ENCODE results near the gene CXCL16. TPM values are rescaled to one million over a fixed set of nuclear protein-coding genes. Genes with fewer than 3 reads are reported as not detected.

The CXCL16 gene
- total RNA-seq, 1 experiment from 2014 or later: 4.0 TPM

DNA sequence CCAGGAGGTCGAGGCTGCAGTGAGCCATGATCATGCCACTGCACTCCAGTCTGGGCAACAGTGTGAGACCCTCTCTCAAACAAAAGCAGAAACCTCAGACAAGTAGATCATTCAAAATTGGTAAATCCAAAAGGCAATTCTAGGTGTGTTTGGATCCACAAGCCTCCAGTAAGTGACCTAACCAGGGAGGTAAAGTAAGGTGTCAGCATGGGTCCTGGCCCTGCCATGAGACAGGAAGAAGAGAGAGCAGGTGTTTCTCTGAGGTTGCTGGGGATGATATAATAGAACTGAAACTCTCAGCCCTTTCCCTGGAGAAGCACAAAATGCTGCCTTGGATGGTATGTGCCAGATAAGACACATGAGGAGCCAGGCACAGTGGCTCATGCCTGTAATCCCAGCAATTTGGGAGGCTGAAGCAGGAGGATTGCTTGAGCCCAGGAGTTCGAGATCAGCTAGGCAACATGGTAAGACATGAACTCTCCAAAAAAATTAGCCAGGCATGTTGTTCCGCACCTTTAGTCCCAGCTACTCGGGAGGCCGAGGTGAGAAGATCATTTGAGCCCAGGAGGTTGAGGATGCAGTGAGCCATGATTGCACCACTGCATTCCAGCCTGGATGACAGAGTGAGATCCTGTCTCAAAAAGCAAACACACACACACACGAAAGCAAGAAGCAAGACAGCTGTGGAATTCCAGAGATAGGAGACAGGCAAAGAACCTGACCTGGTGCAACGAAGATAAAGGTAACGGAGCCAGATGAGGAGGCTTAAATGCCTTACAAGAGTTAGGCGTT is 38.4 kb upstream of the CXCL16 start:
- TF ChIP-seq EZH2 (IDR thresholded peaks at IDR 0.05; ENCODE audit: borderline replicate concordance, low read depth, low read length, poor library complexity, severe bottlenecking) (no peak), CTCF (conservative IDR thresholded peaks at IDR 0.05; ENCODE audit: low read depth, low read length) (no peak)
- H3K27ac ChIP-seq (ENCODE audit: low read depth, low read length, poor library complexity, severe bottlenecking): no peak overlapping the region
- H3K27me3 ChIP-seq (replicated peaks; ENCODE audit: insufficient read depth, low read depth, low read length, poor library complexity): no peaks in the 10 kb centered on the region
- no peaks in the 10 kb centered on the region for H3K4me1 ChIP-seq (ENCODE audit: insufficient read depth, low read length, poor library complexity, severe bottlenecking)
- H3K9me3 ChIP-seq (ENCODE audit: low read depth, low read length, poor library complexity, severe bottlenecking): no peaks in the 10 kb centered on the region
- intact Hi-C loops (cut with micrococcal nuclease; ENCODE audit: unreplicated experiment): no loop called here
- DNase-seq (ENCODE audit: low spot score): no peak
- ChIA-PET POLR2A (ENCODE audit: low non-redundant PET) (no interaction called here), CTCF (no interaction called here)
- H3K36me3 ChIP-seq (ENCODE audit: insufficient read depth, low read length, poor library complexity, severe bottlenecking): no peaks in the 10 kb centered on the region
- BruUV-seq (replicated peaks): no TSS peak
- H3K4me3 ChIP-seq (ENCODE audit: low read depth, low read length, poor library complexity, severe bottlenecking): no peak overlapping the region

DNA sequence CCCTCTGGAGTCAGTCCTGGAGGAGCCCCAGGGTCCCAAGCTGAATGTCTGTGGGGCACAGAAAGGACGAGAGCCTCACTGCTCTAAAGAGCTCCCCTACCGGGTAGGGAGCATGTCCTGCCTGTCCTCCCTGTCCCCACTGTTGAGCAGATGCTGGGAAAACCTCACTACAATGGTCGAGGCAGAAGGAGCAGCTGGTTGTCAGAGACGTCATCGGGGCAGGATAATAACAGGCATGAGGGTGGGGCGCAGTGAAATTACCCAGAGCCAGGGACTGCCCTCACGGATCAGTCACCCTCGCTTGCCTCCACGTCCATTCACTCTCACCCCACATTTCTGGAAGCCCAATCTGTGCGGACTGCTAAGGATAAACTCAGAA is 32.5 kb upstream of the CXCL16 start:
- DNase-seq (ENCODE audit: low spot score): no peak
- no peaks in the 10 kb centered on the region for H3K27me3 ChIP-seq (replicated peaks; ENCODE audit: insufficient read depth, low read depth, low read length, poor library complexity)
- BruUV-seq (replicated peaks): no TSS peak
- ChIA-PET POLR2A (ENCODE audit: low non-redundant PET) (no interaction called here), CTCF (no interaction called here)
- H3K27ac ChIP-seq (ENCODE audit: low read depth, low read length, poor library complexity, severe bottlenecking): no peak overlapping the region
- no peaks in the 10 kb centered on the region for H3K4me1 ChIP-seq (ENCODE audit: insufficient read depth, low read length, poor library complexity, severe bottlenecking)
- intact Hi-C loops (cut with micrococcal nuclease; ENCODE audit: unreplicated experiment): no loop called here
- H3K4me3 ChIP-seq (ENCODE audit: low read depth, low read length, poor library complexity, severe bottlenecking): no peak overlapping the region
- no peaks in the 10 kb centered on the region for H3K36me3 ChIP-seq (ENCODE audit: insufficient read depth, low read length, poor library complexity, severe bottlenecking)
- no peaks in the 10 kb centered on the region for H3K9me3 ChIP-seq (ENCODE audit: low read depth, low read length, poor library complexity, severe bottlenecking)
- TF ChIP-seq EZH2 (IDR thresholded peaks at IDR 0.05; ENCODE audit: borderline replicate concordance, low read depth, low read length, poor library complexity, severe bottlenecking) (no peak), CTCF (conservative IDR thresholded peaks at IDR 0.05; ENCODE audit: low read depth, low read length) (no peak)

DNA sequence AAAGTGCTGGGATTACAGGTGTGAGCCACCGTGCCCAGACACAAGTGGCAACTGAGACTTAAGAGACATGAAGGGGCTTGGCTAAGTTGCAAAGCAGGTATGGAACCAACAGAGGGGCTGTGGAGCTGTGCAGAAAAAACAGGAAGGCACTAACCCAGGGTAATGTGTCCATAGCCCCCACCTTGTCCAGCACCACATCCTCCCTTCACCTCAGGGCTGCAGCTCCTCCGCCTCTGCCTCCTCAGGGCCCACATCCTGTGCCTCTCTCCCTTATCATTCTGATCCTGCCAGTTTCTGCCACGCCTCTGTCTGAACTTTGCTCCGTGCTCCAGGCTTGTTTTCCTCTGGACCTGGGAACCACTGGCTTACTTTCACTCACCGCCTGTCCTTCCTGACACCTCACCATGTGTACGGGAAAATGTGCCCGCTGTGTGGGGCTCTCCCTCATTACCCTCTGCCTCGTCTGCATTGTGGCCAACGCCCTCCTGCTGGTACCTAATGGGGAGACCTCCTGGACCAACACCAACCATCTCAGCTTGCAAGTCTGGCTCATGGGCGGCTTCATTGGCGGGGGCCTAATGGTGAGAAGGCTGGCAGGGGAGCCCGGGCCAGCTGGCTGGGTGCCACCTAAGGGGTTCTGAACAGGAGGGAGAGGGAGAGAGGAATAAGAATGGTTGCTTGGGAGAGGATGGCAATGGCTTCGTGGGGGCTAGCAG is 31.9 kb upstream of the CXCL16 start, which contains the start of gene TM4SF5:
TSS of gene TM4SF5 (plus strand) at position 368 of the 716 bp plus-strand sequence. CDS start at position 405, 37 bp downstream.
- Histone ChIP-seq H3K4me3 (ENCODE audit: low read depth, low read length, poor library complexity, severe bottlenecking) (no peak within 1 kb of the TSS), H3K27me3 (replicated peaks; ENCODE audit: insufficient read depth, low read depth, low read length, poor library complexity) (no peaks in the 10 kb centered on the region), H3K27ac (ENCODE audit: low read depth, low read length, poor library complexity, severe bottlenecking) (no peak within 1 kb of the TSS), H3K4me1 (ENCODE audit: insufficient read depth, low read length, poor library complexity, severe bottlenecking) (no peaks in the 10 kb centered on the region), H3K36me3 (ENCODE audit: insufficient read depth, low read length, poor library complexity, severe bottlenecking) (no peaks in the 10 kb centered on the region), H3K9me3 (ENCODE audit: low read depth, low read length, poor library complexity, severe bottlenecking) (no peaks in the 10 kb centered on the region)
- intact Hi-C loops (cut with micrococcal nuclease; ENCODE audit: unreplicated experiment): no loop called here
- BruUV-seq (replicated peaks): no TSS peak
- no peak for TF ChIP-seq EZH2 (IDR thresholded peaks at IDR 0.05; ENCODE audit: borderline replicate concordance, low read depth, low read length, poor library complexity, severe bottlenecking)
- TF ChIP-seq CTCF (conservative IDR thresholded peaks at IDR 0.05; ENCODE audit: low read depth, low read length): no peak
- ChIA-PET CTCF (no interaction called here), POLR2A (ENCODE audit: low non-redundant PET) (no interaction called here)
- no peak for DNase-seq (ENCODE audit: low spot score)

Data from A673 (cell line).